Measurements from ENCODE around the gene KIF21B.

The KIF21B gene, protein sequence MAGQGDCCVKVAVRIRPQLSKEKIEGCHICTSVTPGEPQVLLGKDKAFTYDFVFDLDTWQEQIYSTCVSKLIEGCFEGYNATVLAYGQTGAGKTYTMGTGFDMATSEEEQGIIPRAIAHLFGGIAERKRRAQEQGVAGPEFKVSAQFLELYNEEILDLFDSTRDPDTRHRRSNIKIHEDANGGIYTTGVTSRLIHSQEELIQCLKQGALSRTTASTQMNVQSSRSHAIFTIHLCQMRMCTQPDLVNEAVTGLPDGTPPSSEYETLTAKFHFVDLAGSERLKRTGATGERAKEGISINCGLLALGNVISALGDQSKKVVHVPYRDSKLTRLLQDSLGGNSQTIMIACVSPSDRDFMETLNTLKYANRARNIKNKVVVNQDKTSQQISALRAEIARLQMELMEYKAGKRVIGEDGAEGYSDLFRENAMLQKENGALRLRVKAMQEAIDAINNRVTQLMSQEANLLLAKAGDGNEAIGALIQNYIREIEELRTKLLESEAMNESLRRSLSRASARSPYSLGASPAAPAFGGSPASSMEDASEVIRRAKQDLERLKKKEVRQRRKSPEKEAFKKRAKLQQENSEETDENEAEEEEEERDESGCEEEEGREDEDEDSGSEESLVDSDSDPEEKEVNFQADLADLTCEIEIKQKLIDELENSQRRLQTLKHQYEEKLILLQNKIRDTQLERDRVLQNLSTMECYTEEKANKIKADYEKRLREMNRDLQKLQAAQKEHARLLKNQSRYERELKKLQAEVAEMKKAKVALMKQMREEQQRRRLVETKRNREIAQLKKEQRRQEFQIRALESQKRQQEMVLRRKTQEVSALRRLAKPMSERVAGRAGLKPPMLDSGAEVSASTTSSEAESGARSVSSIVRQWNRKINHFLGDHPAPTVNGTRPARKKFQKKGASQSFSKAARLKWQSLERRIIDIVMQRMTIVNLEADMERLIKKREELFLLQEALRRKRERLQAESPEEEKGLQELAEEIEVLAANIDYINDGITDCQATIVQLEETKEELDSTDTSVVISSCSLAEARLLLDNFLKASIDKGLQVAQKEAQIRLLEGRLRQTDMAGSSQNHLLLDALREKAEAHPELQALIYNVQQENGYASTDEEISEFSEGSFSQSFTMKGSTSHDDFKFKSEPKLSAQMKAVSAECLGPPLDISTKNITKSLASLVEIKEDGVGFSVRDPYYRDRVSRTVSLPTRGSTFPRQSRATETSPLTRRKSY (N-terminal part only)

GRCh38 chr1:201023517-201023902, at the start of gene KIF21B:
KIF21B (minus strand) TSS chr1:201023714; CDS start chr1:201023383, 331 bp downstream.
- peak; percentile 54 for DNase-seq

- no peak for DNase-seq
Measured at GRCh38 chr1:201072922-201073321, 49.4 kb upstream of the KIF21B start.

DNA sequence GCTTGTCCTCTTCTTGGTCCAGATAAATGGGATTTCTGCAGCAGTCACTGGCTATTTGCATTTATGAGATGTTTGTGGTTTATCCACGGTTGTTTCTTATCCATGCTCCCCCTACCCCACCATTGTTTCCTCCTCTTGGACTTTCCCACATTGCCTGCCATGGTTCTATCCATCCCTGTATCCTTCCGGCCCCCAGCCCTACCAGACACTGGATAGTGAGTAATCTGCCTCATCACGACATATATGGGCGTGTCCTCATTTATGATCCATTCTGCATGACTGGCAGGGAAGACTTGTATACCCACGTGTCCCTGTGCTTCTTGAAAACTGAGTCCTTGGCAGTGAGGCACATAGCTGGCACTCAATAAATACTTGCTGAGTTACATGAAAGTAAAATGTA, 48.6 kb upstream of the KIF21B start:
- DNase-seq: no peak

DNA sequence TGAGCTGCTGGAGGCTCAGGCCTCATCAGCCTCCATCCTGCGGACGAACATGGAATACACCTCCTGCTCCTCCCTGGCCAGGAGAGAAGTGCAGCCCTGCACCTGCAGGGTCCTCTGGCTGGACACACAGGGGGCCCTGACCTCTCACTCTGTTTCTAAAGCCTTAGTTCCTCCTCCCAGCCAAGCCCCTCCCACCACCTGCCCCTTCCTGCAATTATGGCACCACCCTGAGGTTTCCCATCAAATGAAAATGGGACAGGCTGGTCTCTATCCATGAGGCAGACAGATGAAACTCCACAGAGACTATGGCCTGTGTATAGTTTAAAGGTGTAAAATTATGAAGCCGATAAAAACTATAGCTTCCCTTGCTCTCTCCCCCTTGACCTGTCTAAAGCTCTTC, 46.1 kb upstream of the KIF21B start:
- DNase-seq: no peak

GRCh38 chr1:201068976-201069375, 45.5 kb upstream of the KIF21B start:
- DNase-seq: no peak

- DNase-seq: no peak
Measured at GRCh38 chr1:201066986-201067385, 43.5 kb upstream of the KIF21B start.

DNA sequence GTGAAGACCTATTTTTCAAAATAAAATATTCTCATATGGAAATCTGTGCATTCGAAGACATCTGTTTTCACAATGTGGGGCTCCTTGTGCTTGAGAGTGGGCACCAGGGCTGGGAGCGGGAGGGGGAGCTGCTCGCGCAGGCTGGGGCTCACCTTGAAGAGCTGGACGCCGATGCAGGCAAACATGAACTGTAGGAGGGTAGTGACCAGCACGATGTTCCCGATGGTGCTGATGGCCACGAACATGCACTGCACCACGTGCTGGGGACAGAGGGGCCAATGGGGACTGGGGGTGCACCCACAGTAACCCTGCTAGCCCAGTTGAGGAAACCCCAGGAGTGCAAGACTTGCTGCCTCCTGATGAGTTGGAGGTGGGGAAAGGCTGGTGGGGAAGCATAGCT, 42.2 kb upstream of the KIF21B start:
- DNase-seq: no peak

DNA sequence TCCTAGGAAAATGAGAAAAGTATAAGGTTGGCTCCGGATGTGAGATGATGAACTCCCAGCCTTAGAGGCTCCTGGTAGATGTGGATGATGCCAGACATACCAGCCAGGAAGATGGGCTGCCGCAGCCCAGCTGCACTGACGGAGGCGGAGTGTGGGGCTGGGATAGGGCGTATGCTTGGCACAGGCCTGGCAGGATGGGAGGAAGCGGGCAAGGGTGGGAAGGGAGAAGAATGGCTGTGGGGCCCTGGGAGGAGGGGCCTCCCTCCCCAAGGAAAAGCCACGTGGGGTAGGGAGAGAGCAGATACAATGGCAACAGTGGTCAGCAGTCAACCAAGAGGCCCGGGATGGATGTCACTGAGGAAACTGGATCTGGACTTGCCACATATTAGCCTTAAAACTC, 41.3 kb upstream of the KIF21B start:
- no peak for DNase-seq

DNA sequence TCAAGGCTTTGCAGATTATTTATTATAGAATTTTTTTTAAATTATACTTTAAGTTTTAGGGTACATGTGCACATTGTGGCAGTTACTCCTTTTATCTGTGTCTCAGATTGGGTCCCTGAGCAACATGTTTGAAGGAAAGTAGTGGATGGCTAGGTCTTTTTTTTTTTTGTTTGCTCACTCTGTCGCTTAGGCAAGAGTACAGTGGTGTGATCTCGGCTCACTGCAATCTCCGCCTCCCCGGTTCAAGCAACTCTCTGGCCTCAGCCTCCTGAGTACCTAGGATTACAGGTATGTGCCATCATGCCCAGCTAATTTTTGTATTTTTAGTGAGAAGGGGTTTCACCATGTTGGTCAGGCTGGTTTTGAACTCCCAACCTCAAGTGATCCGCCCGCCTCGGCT, 39.6 kb upstream of the KIF21B start:
- DNase-seq: no peak

- no peak for DNase-seq
Measured at GRCh38 chr1:201062511-201063091, 39.1 kb upstream of the KIF21B start.

DNA sequence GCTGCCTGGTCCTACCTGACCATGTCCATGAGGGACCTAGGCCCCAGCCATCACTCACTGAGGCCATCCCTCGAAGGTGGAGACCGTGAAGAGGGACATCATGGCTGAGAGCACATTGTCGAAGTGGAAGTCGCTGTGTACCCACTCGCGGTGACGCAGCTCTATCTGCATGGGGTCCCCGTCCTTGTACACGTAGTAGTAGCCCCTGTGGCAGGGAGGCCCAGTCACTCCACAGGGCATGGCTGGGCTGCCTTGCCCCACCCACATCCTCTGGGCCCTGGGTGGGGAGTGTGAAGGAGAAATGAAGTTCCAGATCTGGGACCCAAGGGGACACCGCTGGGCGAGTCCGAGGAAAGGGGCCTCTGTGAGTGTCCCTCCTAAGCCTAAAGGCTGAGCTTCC, 38.4 kb upstream of the KIF21B start:
- no peak for DNase-seq

- no peak for DNase-seq
Measured at GRCh38 chr1:201061049-201061448, 37.5 kb upstream of the KIF21B start.

DNA sequence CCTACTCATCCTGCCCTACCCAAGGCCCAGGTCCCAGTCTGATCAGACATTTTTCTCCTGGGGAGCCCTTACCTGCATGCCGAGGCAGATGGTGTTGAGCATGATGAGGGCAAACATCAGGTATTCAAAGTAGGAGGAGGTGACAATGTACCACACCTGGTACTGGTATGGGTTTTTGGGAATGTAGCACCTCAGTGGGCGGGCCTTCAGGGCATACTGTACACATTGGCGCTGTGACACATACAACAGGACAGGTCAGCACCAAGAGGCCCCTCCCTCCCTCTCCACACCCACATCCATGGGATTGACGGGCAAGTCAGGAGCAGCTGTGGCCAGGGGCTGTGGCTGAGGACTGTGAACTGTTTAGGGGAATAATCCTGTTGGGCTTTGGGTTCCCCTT, 37.1 kb upstream of the KIF21B start:
- DNase-seq: no peak

DNA sequence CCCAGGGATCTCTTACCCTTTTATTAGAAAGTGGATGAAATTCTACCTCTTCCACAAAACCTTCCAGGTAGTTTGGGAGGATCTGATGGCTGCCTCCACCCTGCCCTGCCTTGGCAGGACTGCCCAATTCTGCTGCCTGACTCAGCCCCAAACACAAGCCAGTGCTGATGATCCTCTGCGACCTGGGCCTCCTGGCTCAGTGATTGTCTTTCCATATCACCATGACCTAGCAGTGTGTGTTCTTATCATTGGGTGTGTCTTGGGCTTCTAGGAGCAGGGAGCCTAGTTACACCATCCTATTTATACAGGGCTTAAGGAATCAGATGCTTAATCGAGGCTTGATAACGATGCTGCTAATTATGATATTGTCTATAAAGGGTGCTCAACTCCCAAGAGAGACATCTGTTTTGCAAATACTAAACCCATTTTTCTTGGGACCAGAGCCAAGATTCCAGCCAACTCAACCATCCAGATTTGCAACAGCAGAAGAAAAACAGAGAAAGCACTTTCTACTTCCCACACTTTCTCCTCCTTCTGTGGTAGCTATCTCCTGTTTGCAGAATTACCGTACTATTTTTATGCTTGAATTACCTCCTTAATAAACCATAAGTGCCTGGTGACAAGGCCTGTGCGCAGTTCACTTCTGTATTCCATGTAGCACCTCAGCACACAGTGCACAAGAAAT, 36.5 kb upstream of the KIF21B start:
- DNase-seq: no peak

- DNase-seq: no peak
Measured at GRCh38 chr1:201059401-201059800, 35.9 kb upstream of the KIF21B start.

DNA sequence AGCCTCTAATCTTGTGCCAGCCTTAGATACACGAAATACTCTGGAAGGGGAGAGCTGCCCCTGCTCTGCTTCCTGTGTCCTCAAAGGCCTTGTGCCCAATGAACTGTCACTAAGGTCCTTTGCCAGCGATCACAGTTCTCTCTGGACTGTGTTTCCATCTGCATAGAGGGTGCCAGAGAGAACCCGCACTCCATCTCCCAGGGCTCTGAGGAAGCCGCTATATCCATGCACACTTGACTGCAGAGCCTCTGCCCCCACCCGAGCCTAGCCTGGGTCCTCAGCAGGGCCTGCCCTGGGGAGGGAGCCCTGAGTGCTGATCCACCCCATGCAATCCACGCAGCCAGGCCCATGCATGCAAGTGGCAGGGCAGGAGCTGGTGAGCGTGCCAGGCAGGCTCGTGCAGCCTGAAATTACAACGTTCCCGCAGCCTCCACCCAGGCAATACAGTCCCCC, 30.6 kb upstream of the KIF21B start:
- no peak for DNase-seq

GRCh38 chr1:201053155-201053860, 29.8 kb upstream of the KIF21B start:
- DNase-seq: no peak

DNA sequence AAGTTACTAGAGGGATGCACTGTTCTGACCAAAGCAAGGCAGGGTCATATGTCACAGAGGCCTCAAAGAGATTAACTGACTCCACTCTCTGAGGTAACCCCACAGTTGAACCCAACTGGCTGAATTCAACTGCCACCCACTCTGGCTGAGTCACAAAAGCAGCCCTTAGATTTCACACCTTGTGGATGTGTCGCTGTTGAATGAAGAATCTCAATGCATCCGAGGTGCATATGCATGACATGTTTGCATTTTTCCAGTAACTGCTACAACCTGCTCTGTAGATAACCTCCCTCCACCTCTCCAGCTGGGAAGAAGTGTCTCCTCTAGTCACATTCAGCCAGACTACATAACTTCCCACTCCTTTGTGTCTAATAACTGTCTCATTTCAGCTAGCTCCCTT, 27.9 kb upstream of the KIF21B start:
- no peak for DNase-seq

DNA sequence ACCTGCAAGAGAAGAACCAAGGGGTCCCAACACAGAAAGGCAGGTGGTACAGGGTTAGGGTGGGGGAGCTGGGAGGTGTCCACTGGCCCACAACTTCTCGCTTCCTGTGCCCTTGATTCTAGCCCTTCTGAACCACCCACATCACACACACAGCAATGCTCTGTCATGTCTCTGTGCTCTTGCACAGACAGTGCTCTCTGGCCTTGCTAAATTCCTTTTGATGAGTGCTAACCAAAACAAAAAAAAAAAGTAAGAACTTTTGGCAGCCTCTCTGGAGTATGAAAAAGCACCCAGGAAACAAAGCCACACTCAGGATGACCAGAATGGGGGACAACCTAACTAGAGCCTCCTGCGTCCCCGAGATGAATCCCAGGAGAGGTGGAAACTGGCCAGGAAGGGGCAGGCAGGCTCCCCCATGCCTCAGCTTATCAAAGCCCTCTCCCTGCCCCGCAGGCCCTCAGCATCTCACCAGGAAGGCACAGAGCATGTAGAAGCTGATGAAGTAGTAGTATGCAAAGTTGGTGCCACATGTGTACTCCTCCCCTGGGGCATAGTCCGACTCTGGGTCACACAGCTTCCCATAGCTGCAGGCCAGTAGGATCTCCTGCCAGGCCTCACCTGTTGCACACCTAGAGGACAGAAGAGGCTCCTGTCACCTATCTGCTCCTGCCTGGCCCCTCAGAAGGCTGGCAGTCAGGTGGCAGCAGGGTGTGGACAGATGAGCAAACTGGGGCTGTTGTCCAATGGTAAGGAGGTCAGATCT, 27.2 kb upstream of the KIF21B start:
- DNase-seq: no peak

DNA sequence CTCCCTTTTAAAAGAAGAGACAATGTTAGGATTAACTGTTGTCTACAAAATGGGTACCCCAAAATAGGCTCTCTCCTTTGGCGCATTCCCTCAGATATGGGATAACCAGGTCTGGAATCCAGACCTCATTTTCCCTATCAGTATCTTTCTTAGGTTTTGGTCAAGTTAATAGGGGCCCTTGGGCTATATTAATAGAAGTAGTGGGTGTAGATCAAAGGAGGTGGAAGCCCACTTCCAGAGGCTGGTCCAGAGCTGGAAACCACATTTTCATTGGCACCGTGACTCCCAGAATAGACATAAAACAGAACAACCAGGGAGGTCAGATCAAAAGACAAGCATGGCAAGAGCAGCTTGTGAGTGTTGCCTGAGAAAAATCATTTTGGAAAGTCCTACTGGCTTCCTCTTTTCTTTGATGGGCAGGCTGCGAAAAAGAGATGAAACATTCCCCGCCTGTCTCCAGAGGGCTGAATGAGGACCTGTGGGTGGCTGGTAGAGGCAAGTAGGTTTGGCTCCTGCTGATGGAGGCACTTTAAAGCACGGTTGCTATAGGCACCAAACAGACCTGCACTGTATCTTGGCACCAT, 25.8 kb upstream of the KIF21B start:
- no peak for DNase-seq
